H4 (cell line): ENCODE measurements around the gene WAC. TPM values are rescaled to one million over a fixed set of nuclear protein-coding genes. Genes with fewer than 3 reads are reported as not detected.

Experiments used
- DNase-seq: peaks from one replicate; pipeline ENCODE4 v3.0.0-alpha.2; 2015; ENCODE audit warnings: low spot score
- total RNA-seq: library from RNA; depleted of rRNA; stranded (reverse); fragments of >200 nt; shearing (Covaris generic); gene quantifications from 2 replicates; pipeline ENCODE4 v1.2.3, GENCODE V29; 2014; rRNA removed

The WAC gene
- total RNA-seq, 1 experiment from 2014 or later, result 47.1 TPM

- DNase-seq, result no peak
Measured at GRCh38 chr10:28668363-28669226, 135.7 kb downstream of the WAC start.

- DNase-seq, result no peak
Measured at GRCh38 chr10:28669227-28670173, 136.6 kb downstream of the WAC start.

Other genes starting within 250 kb of the WAC start
- gene MPP7, start 230.1 kb upstream of the WAC start, total RNA-seq, result 1.7 and 2.2 TPM in 2 replicates
- 51.3 and 58.9 TPM in 2 replicates for gene BAMBI, start 144.4 kb downstream of the WAC start, total RNA-seq